GM21723 (cell line): ENCODE data around the gene C19orf12.
A peak's percentile ranks its signal among the peaks of the same experiment; 100 is the strongest.

Source experiments
- ATAC-seq: cut with Tn5 transposase; IDR thresholded peaks from one replicate; pipeline ENCODE4 v1.9.1; 2021; ENCODE audit warnings: mild to moderate bottlenecking, moderate library complexity; ENCODE audit not compliant: unreplicated experiment

Gene C19orf12

DNA sequence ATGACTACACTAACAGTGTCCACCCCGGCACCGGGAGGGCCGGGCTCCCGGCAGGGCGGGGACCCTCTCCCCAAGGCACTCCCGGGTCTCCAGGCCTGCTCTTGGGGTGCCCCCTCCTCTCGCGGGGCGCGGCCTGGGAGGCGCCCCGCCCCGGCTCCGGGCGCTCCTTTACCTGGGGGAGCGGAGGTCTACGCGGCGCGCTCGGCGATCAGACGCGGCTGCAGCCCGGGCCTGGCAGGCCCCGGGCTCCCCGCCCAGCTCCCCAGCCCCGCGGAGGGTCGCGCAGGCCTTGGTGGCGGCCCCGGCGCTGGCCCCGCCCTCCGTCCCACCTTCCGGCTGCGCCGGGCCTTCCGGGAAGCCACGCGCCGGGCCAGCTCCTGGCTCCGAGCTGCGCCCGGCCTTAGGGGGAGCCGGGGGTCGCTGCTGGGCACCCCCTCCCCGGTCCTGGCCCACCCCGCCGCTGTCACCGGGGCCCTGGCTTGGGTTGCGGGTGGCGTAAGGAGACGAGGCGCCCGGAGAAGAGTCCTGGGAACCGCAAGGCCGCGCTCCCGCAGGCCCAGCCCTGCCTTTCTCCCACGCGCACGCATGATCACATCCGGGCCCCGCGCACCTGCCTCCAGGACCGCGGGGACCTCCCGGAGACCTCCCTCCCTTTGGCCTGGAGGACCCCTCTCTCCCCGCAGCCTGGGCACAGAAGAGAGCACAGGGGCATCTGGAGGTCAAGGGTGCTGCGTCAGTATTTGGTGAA lies at the start of gene C19orf12:
C19orf12 (minus strand) TSS at position 309 of the 748 bp plus-strand sequence. CDS start 6,848 bp downstream, outside the sequence.
- ATAC-seq: peak; percentile 74

DNA sequence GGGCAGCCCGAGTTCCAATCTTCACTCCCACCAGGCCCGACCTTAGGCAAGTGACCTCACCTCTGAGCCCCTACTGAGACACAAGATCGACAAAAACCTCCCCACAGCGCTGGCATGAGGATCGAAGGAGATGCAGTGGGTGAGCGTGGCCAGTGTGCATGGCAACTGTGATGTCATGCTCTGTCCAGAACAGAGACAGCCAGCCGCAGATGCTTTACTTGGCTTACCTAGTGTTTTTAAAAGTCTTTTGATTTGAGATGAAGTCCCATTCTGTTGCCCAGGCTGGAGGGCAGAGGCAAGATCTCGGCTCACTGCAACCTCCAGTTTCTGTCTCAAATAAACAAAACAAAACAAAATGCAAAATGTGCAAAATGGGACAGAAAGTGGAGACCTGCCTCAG lies 49.3 kb upstream of the C19orf12 start:
- ATAC-seq: no peak

DNA sequence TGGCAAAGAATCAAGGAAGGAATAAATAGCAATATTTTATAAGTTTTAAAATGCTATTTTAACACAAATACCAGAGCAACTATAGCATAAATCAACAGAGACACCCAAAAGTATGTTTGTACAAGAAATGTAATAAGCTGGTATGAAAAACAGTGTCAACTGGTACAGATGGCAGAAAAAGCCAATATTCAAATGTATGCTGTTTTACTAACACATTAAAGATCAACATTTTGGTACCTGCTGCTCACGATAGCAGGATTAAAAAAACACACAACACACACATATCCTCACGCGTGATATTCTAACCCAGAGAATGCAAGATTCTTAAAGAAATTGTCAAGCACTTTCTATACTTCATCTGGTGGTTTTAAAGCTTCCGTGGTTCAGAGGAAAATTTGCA lies 48.1 kb upstream of the C19orf12 start:
- no peak for ATAC-seq

DNA sequence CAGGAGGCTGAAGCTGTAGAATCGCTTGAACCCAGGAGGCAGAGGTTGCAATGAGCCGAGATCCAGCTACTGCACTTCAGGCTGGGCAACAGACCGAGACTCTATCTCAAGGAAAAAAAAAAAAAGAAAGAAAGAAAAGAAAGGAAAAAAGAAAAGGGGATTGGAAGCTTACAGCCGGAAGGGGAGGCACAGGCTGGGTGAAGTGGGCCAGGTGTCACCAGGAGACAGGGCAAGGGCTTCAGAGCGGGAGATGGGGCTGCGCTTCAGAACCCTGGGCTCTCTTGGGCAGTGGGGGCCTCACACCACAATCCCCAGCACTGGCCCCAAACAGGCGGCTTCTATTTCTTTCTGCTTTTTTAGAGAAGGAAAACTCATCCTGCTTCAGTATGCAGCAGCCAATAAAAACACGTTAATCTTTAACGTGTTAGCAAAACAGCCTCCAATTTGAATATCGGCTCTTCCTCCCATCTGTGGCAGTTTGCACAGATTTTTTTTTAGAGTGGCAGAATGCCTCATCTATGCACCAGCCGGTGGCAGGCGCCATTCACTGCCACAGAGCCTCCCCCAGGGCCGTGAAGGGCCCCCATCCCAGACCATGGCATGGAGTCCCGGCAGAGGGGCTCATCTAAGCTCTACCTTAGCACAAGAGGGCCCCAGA lies 46.6 kb upstream of the C19orf12 start:
- no peak for ATAC-seq

DNA sequence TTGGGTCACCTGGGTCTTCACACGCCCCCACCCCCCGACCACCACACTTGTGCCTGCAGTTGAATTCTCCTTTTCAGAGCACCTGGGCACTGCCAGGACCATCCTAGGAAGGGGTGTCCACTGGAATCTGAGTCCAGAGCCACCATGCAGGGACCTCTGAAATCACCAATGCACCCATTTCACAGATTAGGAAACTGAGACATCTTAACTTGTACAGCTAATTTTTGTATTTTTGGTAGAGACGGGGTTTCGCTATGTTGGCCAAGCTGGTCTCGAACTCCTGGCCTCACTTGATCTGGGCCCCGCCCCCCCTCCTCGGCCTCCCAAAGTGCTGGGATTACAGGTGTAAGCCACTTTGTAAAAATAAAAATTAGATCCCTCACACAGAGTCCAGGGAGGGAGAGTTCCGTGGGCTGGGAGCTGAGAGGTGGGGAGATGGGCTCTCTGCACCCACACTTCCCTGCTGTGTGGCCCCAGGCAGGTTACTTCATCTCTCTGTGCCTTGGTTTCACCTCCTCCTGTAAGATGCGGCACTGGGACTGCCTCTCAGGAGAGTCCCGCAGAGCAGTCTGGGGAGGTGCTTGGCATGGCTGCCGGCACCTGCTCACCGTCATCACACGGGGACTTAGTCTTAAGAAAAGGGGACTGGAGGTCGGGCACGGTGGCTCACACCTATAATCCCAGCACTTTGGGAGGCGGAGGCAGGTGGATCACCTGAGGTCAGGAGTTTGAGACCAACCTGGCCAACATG lies 45.9 kb upstream of the C19orf12 start:
- ATAC-seq: no peak

DNA sequence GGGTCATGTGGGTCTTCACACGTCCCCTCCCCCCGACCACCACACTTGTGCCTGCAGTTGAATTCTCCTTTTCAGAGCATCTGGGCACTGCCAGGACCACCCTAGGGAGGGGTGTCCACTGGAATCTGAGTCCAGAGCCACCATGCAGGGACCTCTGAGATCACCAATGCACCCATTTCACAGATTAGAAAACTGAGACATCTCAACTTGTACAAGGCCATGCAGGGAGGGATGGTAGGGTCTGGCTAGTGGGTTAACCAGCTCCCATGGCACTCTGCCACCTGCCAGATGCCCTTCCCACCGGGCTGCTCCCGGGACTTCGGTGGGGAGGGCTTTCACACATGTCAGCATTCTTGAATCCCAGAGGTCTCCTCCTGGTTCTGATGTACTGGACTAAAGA lies 44.3 kb upstream of the C19orf12 start:
- no peak for ATAC-seq

DNA sequence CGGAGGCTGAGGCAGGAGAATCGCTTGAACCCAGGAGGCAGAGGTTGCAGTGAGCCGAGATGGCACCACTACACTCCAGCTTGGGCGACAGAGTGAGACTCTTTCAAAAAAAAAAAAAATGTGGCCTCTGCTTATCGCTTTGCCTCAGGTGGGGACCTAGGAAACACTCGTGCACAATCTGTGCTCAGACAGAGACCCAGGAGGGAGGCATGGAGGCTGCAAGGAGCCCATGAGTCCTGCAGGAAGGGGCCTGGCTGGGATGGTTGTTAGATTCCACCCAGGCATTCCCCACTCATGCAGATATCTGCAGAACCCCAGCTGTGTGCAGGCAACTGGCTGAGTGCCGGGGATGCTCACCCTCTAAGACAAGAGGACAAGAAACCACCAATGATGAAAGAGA lies 43.8 kb upstream of the C19orf12 start:
- no peak for ATAC-seq

DNA sequence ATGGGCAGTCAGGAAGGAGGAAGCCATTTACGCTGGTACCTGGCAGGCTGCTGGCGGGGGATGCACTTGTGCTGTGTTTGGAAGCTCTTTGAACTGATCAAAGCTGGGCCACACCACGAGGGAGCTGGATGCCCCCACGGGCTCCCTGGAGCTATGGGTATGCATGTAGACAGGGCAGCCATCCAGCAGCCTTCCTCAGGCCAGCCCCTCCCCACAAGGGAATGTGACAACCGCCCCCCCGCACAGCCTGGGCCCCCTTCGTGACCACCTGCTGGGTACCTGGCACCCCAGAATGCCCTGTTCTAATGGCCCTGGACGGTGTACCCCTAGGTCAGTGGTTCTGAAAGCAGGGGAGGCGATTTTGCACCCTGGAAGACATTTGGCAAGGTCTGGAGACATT lies 42.5 kb upstream of the C19orf12 start:
- no peak for ATAC-seq

DNA sequence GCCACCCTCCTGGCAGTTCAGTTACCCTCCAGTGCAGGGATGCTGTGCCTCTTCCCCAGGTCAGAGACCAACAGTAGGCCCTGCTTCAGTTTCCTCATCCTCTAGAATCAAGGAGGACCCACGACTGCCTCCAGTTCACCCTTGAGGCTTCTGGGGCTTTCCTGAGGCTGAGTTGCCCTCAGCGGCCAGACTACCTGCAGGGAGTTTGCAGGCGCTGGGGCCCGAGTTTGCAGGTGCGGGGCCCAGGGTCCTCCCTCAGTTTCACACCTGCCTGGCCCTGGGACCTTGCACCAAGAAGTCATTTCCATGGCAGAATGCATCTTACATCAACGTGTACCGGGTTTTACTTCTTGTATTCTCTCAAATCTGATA lies 38.9 kb upstream of the C19orf12 start:
- ATAC-seq: no peak

DNA sequence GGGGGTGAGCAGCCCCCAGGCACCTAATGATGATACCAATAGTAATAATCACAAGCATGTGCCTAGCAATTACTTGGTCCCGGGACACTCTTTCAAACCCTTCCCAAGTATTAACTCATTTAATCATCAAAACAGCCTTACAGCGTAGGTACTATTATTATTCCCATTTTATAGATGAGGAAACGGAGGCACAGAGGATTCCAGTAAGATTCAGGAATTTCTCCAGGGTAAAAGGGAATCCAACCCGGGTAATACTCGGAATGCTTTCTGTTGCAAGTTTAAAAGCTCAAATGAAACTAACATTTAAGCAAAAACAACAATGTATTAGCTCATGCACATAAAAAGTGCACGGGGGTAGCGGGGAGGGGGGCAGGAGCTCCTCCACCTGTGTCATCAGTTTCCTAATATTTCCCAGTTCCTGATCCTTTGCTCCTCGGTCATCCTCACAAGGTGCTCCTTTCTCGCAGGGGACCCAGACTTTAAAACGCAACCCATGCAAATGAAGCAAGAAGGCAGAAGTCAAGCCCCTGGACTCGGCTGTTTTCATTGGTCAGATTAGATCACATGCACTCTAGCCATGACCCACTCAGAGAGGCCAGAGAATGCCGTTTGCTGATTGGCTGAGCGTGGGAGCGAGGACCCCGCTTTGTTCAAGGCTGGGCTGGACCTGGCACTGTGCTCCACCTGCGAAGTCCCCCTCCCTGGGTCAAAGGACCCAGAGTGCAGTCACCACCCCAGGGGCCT lies 38.3 kb upstream of the C19orf12 start:
- ATAC-seq: no peak

DNA sequence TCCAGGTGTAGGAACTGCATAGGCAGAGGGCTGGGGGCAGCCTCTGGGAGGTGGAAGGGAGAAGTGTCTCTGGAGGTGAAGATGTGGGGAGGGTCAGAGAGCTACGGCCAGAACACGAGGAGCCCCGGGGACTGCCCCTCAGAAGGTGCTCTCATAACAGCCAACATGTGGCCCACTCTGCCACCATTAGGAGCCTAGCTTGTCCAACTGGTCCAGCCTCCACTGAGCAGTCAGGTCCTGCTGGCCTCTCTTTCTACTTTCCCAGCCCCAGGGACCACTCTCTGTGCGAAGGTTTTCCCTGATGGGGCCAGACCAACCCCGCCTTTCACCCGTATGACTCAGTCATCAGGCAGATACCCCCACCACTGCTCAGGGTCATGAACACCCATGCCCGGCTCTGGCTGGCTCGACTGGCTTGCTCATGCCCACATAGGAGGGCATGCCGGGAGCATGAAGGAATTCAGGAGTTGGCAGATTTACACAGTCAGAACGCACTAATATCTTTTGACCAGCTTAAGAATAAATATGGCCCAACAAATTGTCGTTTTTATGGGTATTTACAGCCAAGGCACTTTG lies 37.5 kb upstream of the C19orf12 start:
- ATAC-seq: no peak

DNA sequence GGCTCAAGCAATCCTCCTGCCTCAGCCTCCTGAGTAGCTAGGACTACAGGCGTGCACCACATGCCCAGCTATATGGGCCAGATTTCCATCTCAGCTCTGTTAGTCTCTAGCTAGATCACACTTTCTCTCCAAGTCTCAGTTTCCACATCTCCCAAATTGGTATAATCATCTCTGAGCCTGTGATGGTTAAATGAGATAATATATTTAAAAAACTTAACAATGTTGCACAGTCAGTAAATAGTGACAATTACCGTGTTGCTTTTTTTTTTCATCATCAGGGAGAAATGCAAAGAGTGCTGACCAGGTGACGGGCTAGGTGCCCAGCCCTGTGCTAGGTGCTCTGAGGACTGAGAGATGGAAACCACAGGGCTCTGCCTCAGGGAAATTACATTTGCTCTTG lies 36.9 kb upstream of the C19orf12 start:
- no peak for ATAC-seq

DNA sequence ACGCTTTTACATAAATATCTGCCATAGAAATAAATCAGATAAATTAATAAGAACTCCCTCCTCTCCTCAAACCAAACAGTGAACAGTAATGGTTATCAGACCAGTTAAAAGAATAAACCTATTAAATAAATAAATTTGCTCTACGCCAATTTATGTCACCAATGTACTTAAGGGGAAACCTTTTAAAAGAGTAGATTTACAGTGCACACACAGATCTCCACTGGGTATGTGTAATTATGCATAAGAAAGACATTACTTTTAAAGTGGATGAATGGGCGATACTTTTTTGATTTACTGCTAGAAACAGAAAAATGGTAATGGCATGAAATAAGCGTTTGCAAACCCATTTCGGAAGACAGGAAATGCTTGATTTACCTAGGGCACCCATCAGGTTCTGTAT lies 34.9 kb upstream of the C19orf12 start:
- no peak for ATAC-seq

DNA sequence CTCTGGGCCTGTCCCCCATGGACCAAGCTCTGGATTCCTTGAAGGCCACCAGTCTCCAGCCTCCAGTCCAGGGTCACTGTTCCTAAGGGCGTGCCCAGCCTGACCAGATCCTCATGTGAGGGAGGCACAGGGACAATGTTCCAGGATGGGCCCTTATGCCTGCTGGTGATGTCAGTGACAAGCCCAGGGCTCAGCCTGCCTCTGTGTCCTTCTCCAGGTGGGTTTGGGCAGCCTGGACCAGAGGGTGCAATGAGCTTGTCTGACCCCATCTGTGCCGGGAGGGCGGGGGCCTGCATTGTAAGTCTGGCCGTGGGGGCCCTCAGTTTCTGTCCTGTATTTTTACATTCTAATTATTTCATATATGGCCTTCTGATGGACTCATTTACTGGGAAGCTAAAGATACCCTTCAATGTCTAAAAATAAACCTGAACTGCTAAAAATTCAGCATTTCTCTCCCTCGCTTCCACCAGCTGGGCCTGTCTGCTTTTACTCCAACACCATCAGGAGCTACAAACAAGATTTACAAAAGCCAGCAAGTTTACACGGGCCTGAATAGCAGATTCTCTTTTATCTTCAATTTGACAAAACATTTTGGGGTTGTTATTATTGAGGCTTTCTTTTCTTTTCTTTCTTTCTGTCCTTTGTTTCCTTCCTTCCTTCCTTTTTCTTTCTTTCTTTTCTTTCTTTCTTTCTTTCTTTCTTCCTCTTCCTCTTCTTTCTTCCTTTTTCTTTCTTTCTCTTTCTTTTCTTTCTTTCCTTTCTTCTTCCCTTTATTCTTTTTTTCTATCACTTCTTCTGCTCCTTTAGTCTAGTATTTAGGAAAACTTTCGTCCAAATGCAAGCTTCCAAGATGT lies 34.2 kb upstream of the C19orf12 start:
- no peak for ATAC-seq

DNA sequence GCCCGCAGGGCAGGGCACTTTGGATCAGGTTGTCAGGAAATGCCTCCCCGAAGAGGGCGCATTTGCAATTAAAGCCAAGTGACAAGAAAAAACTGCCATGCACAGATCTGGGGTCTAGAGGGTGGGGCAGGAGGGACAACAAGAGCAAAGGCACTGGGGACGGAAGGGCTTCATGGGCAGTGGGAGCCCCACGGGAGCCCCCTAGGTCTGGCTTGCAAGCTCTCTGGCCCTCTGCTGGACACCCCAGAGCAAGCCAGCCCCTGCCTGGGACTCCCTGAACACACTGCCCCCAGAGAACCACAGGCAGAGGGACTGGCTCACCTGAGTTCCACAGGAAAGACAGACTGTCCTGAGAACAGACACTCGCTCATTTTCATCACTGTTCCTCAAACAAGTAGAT lies 30.2 kb upstream of the C19orf12 start:
- ATAC-seq: no peak

DNA sequence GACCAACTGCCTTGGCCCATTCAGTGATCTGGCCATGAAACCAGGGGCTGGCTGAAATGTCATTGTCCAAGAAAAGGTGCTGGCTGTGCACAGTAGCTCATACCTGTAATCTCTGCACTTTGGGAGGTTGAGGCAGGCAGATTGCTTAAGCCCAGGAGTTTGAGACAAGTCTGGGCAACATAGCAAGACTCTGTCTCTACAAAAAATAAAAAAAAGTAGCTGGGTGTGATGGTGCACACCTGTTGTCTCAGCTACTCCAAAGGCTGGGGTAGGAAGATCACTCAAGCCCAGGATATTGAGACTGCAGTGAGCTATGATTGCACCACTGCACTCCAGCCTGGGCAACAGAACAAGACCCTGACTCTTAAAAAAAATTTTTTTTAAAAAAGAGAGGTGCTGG lies 28.6 kb upstream of the C19orf12 start:
- no peak for ATAC-seq

DNA sequence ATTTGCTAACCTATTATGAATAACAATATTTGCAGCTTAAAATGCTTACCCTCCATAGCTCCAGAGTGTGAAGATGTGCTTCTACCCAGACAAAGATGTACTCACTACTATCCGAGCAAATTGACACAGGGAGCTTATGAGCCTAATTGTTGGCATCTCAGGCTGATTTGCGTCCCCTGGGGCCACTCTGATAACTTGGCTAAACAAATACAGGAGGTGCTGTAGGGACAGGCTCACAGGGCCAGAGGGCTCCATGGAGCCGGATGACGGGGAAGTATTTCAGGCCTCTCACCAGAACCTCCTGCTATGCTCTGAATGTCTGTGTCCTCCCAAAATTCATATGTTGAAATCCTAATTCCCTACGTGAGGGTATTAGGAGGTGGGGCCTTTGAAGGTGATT lies 26.7 kb upstream of the C19orf12 start:
- no peak for ATAC-seq

DNA sequence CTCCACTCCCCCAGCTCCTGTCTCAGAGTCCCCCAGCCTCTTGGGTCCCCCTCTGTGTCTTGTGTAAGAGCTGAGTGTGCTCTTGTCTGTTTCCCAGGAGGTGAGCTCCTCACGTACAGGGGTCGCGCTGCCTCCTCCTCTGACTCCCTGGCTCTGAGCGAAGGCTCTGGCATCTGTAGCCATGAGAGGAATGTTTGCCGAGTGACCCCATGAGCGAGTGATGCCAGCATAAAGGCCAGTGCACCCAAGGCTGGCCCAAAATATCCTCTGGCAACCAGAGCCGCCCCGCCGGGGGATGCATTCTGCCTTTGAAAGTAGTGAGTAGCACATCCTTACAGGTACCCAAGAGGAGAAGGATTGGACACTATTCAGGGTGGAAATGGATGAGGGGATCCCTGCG lies 26.2 kb upstream of the C19orf12 start:
- no peak for ATAC-seq

DNA sequence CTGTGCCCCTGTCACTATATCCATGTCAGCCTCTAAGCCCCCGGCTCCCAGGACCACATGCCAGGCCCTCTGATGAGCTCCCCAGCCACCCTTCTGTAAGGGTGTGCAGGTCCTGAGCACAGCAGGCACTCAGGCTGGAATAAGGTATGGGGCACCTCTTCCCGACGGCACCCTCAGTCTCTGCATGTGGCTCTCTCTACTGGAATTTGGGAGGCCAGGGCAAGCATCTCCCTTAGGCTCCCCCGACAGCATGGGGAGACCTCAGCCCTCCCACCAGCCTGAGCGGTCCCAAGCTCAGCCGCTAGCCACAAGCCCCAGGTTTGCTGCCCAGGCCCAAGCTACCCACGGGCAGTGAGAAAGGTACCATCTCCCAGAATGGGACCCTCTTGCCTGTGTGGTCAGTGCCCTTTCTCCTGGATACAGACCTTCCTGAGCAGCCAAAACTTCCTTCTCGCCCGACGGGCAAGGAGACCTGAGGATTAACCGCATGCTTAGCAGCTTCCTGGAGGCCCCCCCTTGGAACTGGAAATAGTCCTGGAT lies 22.5 kb upstream of the C19orf12 start:
- ATAC-seq: no peak

DNA sequence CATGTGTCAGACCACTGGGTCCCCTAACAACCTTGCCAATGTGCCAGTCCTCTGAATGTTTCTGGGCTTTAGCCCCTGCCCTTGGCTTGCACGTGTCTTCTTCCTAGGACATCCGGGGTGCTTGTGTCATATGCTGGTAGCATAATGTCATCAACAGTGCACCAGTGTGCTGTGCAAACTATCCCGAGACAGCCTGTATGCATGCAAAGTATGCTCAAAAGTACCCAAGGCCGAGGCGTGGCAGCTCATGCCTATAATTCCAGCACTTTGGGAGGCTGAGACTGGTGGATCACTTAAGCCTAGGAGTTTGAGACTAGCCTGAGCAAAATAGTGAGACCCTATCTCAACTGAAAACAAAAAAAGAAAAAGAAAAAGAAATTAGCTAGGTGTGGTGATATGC lies 20.8 kb upstream of the C19orf12 start:
- ATAC-seq: no peak
